ENCODE data around the gene NRG2.

The NRG2 gene

GRCh38 chr5:139967353-139967752 lies 75.7 kb downstream of the NRG2 start:
- no peak overlapping the region for H3K9ac ChIP-seq (ENCODE audit: insufficient read length)
- H3K27ac ChIP-seq, result no peak overlapping the region
- no peak for DNase-seq (ENCODE audit: low read depth, low spot score)
- H3K36me3 ChIP-seq (ENCODE audit: insufficient read depth, low read length), result no peaks in the 10 kb centered on the region
- H3K9me3 ChIP-seq (ENCODE audit: low read depth, low read length), result no peaks in the 10 kb centered on the region
- TF ChIP-seq EZH2 (IDR thresholded peaks at IDR 0.05), result no peak
- no peak for TF ChIP-seq POLR2AphosphoS5 (IDR thresholded peaks at IDR 0.05; ENCODE audit: borderline replicate concordance, low read depth, low read length)
- no peak for TF ChIP-seq FOXP2 (optimal IDR thresholded peaks at IDR 0.05; ENCODE audit: control extremely low read depth, extremely low read length, insufficient read depth)
- H3K4me3 ChIP-seq, result no peak overlapping the region

- Histone ChIP-seq H3K4me3 (no peak overlapping the region), H3K9me3 (ENCODE audit: low read depth, low read length) (no peaks in the 10 kb centered on the region), H3K9ac (ENCODE audit: insufficient read length) (no peak overlapping the region), H3K27ac (no peak overlapping the region), H3K36me3 (ENCODE audit: insufficient read depth, low read length) (no peaks in the 10 kb centered on the region)
- no peak for DNase-seq (ENCODE audit: low read depth, low spot score)
- TF ChIP-seq POLR2AphosphoS5 (IDR thresholded peaks at IDR 0.05; ENCODE audit: borderline replicate concordance, low read depth, low read length) (no peak), EZH2 (IDR thresholded peaks at IDR 0.05) (no peak), FOXP2 (optimal IDR thresholded peaks at IDR 0.05; ENCODE audit: control extremely low read depth, extremely low read length, insufficient read depth) (no peak)
These were observed 76.2 kb downstream of the NRG2 start for GRCh38 chr5:139966856-139967255.

- no peak overlapping the region for H3K4me3 ChIP-seq
- no peaks in the 10 kb centered on the region for H3K36me3 ChIP-seq (ENCODE audit: insufficient read depth, low read length)
- TF ChIP-seq EZH2 (IDR thresholded peaks at IDR 0.05) (no peak), FOXP2 (optimal IDR thresholded peaks at IDR 0.05; ENCODE audit: control extremely low read depth, extremely low read length, insufficient read depth) (no peak), POLR2AphosphoS5 (IDR thresholded peaks at IDR 0.05; ENCODE audit: borderline replicate concordance, low read depth, low read length) (no peak)
- H3K27ac ChIP-seq, result no peak overlapping the region
- no peak overlapping the region for H3K9ac ChIP-seq (ENCODE audit: insufficient read length)
- H3K9me3 ChIP-seq (ENCODE audit: low read depth, low read length), result no peaks in the 10 kb centered on the region
- no peak for DNase-seq (ENCODE audit: low read depth, low spot score)
These were observed 78.0 kb downstream of the NRG2 start for GRCh38 chr5:139964994-139965565.

GRCh38 chr5:139964266-139964993 lies 78.7 kb downstream of the NRG2 start:
- Histone ChIP-seq H3K9ac (ENCODE audit: insufficient read length) (no peak overlapping the region), H3K9me3 (ENCODE audit: low read depth, low read length) (no peaks in the 10 kb centered on the region), H3K4me3 (no peak overlapping the region), H3K36me3 (ENCODE audit: insufficient read depth, low read length) (no peaks in the 10 kb centered on the region), H3K27ac (no peak overlapping the region)
- TF ChIP-seq EZH2 (IDR thresholded peaks at IDR 0.05) (no peak), POLR2AphosphoS5 (IDR thresholded peaks at IDR 0.05; ENCODE audit: borderline replicate concordance, low read depth, low read length) (no peak), FOXP2 (optimal IDR thresholded peaks at IDR 0.05; ENCODE audit: control extremely low read depth, extremely low read length, insufficient read depth) (no peak)
- DNase-seq (ENCODE audit: low read depth, low spot score), result no peak

GRCh38 chr5:139962445-139962844 lies 80.7 kb downstream of the NRG2 start:
- Histone ChIP-seq H3K4me3 (no peak overlapping the region), H3K27ac (no peak overlapping the region), H3K9me3 (ENCODE audit: low read depth, low read length) (no peaks in the 10 kb centered on the region), H3K36me3 (ENCODE audit: insufficient read depth, low read length) (no peaks in the 10 kb centered on the region), H3K9ac (ENCODE audit: insufficient read length) (no peak overlapping the region)
- no peak for DNase-seq (ENCODE audit: low read depth, low spot score)
- TF ChIP-seq FOXP2 (optimal IDR thresholded peaks at IDR 0.05; ENCODE audit: control extremely low read depth, extremely low read length, insufficient read depth) (no peak), POLR2AphosphoS5 (IDR thresholded peaks at IDR 0.05; ENCODE audit: borderline replicate concordance, low read depth, low read length) (no peak), EZH2 (IDR thresholded peaks at IDR 0.05) (no peak)

- Histone ChIP-seq H3K27ac (no peak overlapping the region), H3K9ac (ENCODE audit: insufficient read length) (no peak overlapping the region), H3K4me3 (no peak overlapping the region), H3K9me3 (ENCODE audit: low read depth, low read length) (no peaks in the 10 kb centered on the region), H3K36me3 (ENCODE audit: insufficient read depth, low read length) (no peaks in the 10 kb centered on the region)
- TF ChIP-seq FOXP2 (optimal IDR thresholded peaks at IDR 0.05; ENCODE audit: control extremely low read depth, extremely low read length, insufficient read depth) (no peak), EZH2 (IDR thresholded peaks at IDR 0.05) (no peak), POLR2AphosphoS5 (IDR thresholded peaks at IDR 0.05; ENCODE audit: borderline replicate concordance, low read depth, low read length) (no peak)
- no peak for DNase-seq (ENCODE audit: low read depth, low spot score)
These were observed 81.5 kb downstream of the NRG2 start for GRCh38 chr5:139961435-139962157.

- H3K9me3 ChIP-seq (ENCODE audit: low read depth, low read length), result no peaks in the 10 kb centered on the region
- no peak for DNase-seq (ENCODE audit: low read depth, low spot score)
- H3K4me3 ChIP-seq, result no peak overlapping the region
- H3K36me3 ChIP-seq (ENCODE audit: insufficient read depth, low read length), result no peaks in the 10 kb centered on the region
- no peak overlapping the region for H3K27ac ChIP-seq
- no peak overlapping the region for H3K9ac ChIP-seq (ENCODE audit: insufficient read length)
- TF ChIP-seq POLR2AphosphoS5 (IDR thresholded peaks at IDR 0.05; ENCODE audit: borderline replicate concordance, low read depth, low read length), result no peak
These were observed 82.2 kb downstream of the NRG2 start for GRCh38 chr5:139960723-139961383.

All from SK-N-MC (cell line).